Thyroid gland (tissue), 4 donors: ENCODE results near the gene PTPN6. TPM values are rescaled to one million over a fixed set of nuclear protein-coding genes. Genes with fewer than 3 reads are reported as not detected.
A peak's percentile ranks its signal among the peaks of the same experiment; 100 is the strongest.

Source experiments
- DNase-seq, 2 donors: peaks; one replicate each; pipeline ENCODE4 v3.0.0-alpha.2; 2019
- H3K27ac ChIP-seq, 3 donors: fragments of 200-600 bp; sonication (generic); 1 replicate in 2 of 3; 2 replicates in 1 of 3; pipeline ENCODE4 v1.5.1; 2016 to 2019; ENCODE audit warnings: mild to moderate bottlenecking in 1 of 3, moderate library complexity in 1 of 3
- H3K27me3 ChIP-seq: fragments of 200-600 bp; sonication (generic); one replicate; pipeline ENCODE4 v1.5.1; 2019
- H3K36me3 ChIP-seq, 2 donors: fragments of 200-600 bp; sonication (generic); one replicate each; pipeline ENCODE4 v1.5.1; 2016 to 2019
- H3K4me1 ChIP-seq, 2 donors: fragments of 200-600 bp; sonication (generic); one replicate each; pipeline ENCODE4 v1.5.1; 2017 to 2019
- H3K4me3 ChIP-seq, 3 donors: fragments of 200-600 bp; sonication (generic); replicated peaks in 1 of 3; 1 replicate in 2 of 3; 2 replicates in 1 of 3; pipeline ENCODE4 v1.5.1; 2016; ENCODE audit warnings: mild to moderate bottlenecking in 1 of 3
- H3K9me3 ChIP-seq: fragments of 200-600 bp; sonication (generic); one replicate; pipeline ENCODE4 v1.5.1; 2017
- CTCF ChIP-seq, 6 experiments: fragments of 200-600 bp in 3 of 6; fragments of 450-650 bp in 3 of 6; sonication (generic) in 3 of 6; IDR thresholded peaks; one replicate each; pipeline ENCODE4 v1.5.1; 2016 to 2019; ENCODE audit warnings: antibody characterized with exemption in 6 of 6, mild to moderate bottlenecking in 2 of 6, inconsistent platforms in 1 of 6, moderate library complexity in 1 of 6
- POLR2A ChIP-seq, 2 donors: fragments of 450-650 bp; IDR thresholded peaks; one replicate each; pipeline ENCODE4 v1.6.1; 2017; ENCODE audit warnings: antibody characterized with exemption in 2 of 2, mild to moderate bottlenecking in 2 of 2, moderate library complexity in 1 of 2
- intact Hi-C: fragments of 100-400 bp; cut with DNase I; formaldehyde crosslinking; loops from one replicate; pipeline ENCODE4 v1.15.1; 2023
- microRNA counts, 2 donors: library from miRNA; unstranded; fragments of <30 nt; microRNA quantifications; one replicate each; lab custom pipeline; 2016 to 2017
- microRNA-seq: library from miRNA; unstranded; fragments of <30 nt; microRNA quantifications from one replicate; pipeline ENCODE4, GENCODE V29; 2016
- small RNA-seq: library from RNA; depleted of rRNA; stranded (forward); fragments of <200 nt; gene quantifications from one replicate; pipeline ENCODE3, GENCODE V24; 2016
- total RNA-seq, 4 donors: library from RNA; depleted of rRNA; stranded (reverse); fragments of >200 nt; gene quantifications; one replicate each; pipeline ENCODE4 v1.2.3, GENCODE V29; 2016

PTPN6 gene
- total RNA-seq, 4 donors from 2014 or later = 21.7 to 32.3 (median 31.4) TPM

- Histone ChIP-seq H3K4me3 (no peak overlapping the region), H3K27me3 (no peaks in the 10 kb centered on the region), H3K36me3 (no peaks in the 10 kb centered on the region), H3K9me3 (no peaks in the 10 kb centered on the region), H3K4me1 (peaks cover 3 to 5% of the 10 kb centered on the region in 2 donors), H3K27ac (no peak overlapping the region)
- DNase-seq = no peak
- intact Hi-C loops = no loop called here
- TF ChIP-seq CTCF (IDR thresholded peaks at IDR 0.05) = no peak
- TF ChIP-seq POLR2A (IDR thresholded peaks at IDR 0.05) = no peak
Observed at GRCh38 chr12:7009512-7009911, 58.4 kb downstream of the PTPN6 start.

MicroRNAs encoded within 50 kb of the gene (microRNA counts, 767-probe panel; counts per million panel counts)
- microRNA hsa-miR-141-3p (lab: Ali Mortazavi, UCI) (3,968 to 7,606 counts per million in 2 donors), microRNA hsa-miR-200c-3p (lab: Ali Mortazavi, UCI) (4,397 to 8,239 counts per million in 2 donors)

Small RNA genes within 50 kb of the gene (microRNA-seq; reads per million reads assigned to microRNA genes)
- 1,573 reads per million, percentile 85 among the genes with 10 or more reads in this experiment for gene MIR141
- 65,129 reads per million, percentile 98 among the genes with 10 or more reads in this experiment for gene MIR200C

Small RNA genes within 50 kb of the gene (small RNA-seq; reads per million reads assigned to genes)
- gene MIR141 (22.7 reads per million, percentile 94 among the genes with 10 or more reads in this experiment), gene MIR200C (47.1 reads per million, percentile 95 among the genes with 10 or more reads in this experiment), gene RNU7-1 (not detected), gene SCARNA12 (not detected)

Other genes starting within 250 kb of the PTPN6 start
- 10 to 100 TPM; 44.5 to 86.7 (median 63.1) TPM for gene COPS7A, start 227.3 kb upstream of the PTPN6 start, total RNA-seq
- gene MLF2, start 198.2 kb upstream of the PTPN6 start, total RNA-seq = 100 to 1,000 TPM; 110 to 253 (median 196) TPM
- 100 to 1,000 TPM in 2 of 4 donors, 10 to 100 TPM in 2; 60.0 to 186 (median 103) TPM for gene PTMS, start 185.0 kb upstream of the PTPN6 start, total RNA-seq
- under 1 TPM in 1 of 4 donors, not detected in 3; 0.13 TPM for gene LAG3, start 178.8 kb upstream of the PTPN6 start, total RNA-seq
- gene CD4, start 161.8 kb upstream of the PTPN6 start, total RNA-seq = 1 to 10 TPM; 3.5 to 8.1 (median 3.9) TPM
- gene GPR162, start 129.5 kb upstream of the PTPN6 start, total RNA-seq = 1 to 10 TPM in 1 of 4 donors, under 1 TPM in 3; 0.34 to 1.1 (median 0.56) TPM
- gene P3H3, start 122.9 kb upstream of the PTPN6 start, total RNA-seq = 10 to 100 TPM; 13.6 to 27.9 (median 20.3) TPM
- 1 to 10 TPM in 3 of 4 donors, under 1 TPM in 1; 0.39 to 3.0 (median 2.1) TPM for gene GNB3, start 110.4 kb upstream of the PTPN6 start, total RNA-seq
- gene CDCA3, start 100.1 kb upstream of the PTPN6 start, total RNA-seq = 1 to 10 TPM in 2 of 4 donors, under 1 TPM in 2; 0.73 to 1.3 (median 0.90) TPM
- 10 to 100 TPM; 34.7 to 68.6 (median 58.9) TPM for gene USP5, start 99.2 kb upstream of the PTPN6 start, total RNA-seq
- gene TPI1, start 83.8 kb upstream of the PTPN6 start, total RNA-seq = 100 to 1,000 TPM; 363 to 700 (median 468) TPM
- gene SPSB2, start 78.1 kb upstream of the PTPN6 start, total RNA-seq = 10 to 100 TPM; 16.3 to 35.0 (median 25.6) TPM
- gene LRRC23, start 46.5 kb upstream of the PTPN6 start, total RNA-seq = 10 to 100 TPM in 3 of 4 donors, 1 to 10 TPM in 1; 8.7 to 16.4 (median 13.0) TPM
- 10 to 100 TPM; 13.0 to 25.3 (median 19.8) TPM for gene ENO2, start 36.8 kb upstream of the PTPN6 start, total RNA-seq
- 100 to 1,000 TPM in 1 of 4 donors, 10 to 100 TPM in 3; 53.3 to 100 (median 84.9) TPM for gene ATN1, start 23.4 kb upstream of the PTPN6 start, total RNA-seq
- gene RNU7-1, start 7.5 kb upstream of the PTPN6 start, total RNA-seq = not detected
- 100 to 1,000 TPM; 344 to 666 (median 383) TPM for gene C12orf57, start 7.3 kb upstream of the PTPN6 start, total RNA-seq
- 100 to 1,000 TPM; 153 to 284 (median 220) TPM for gene PHB2, start 19.3 kb downstream of the PTPN6 start, total RNA-seq
- gene EMG1, start 19.6 kb downstream of the PTPN6 start, total RNA-seq = 10 to 100 TPM; 19.9 to 53.1 (median 45.6) TPM
- gene LPCAT3, start 67.1 kb downstream of the PTPN6 start, total RNA-seq = 10 to 100 TPM; 45.1 to 68.4 (median 58.5) TPM
- 100 to 1,000 TPM; 137 to 470 (median 255) TPM for gene C1S, start 109.4 kb downstream of the PTPN6 start, total RNA-seq
- gene C1R, start 141.1 kb downstream of the PTPN6 start, total RNA-seq = 100 to 1,000 TPM; 132 to 545 (median 312) TPM
- gene C1RL, start 157.9 kb downstream of the PTPN6 start, total RNA-seq = 100 to 1,000 TPM in 1 of 4 donors, 10 to 100 TPM in 3; 39.2 to 153 (median 59.5) TPM
- gene RBP5, start 177.5 kb downstream of the PTPN6 start, total RNA-seq = 1 to 10 TPM in 2 of 4 donors, not detected in 2; 2.8 to 4.5 TPM
- gene CLSTN3, start 179.0 kb downstream of the PTPN6 start, total RNA-seq = 10 to 100 TPM; 18.0 to 53.4 (median 37.3) TPM
- gene PEX5, start 238.3 kb downstream of the PTPN6 start, total RNA-seq = 10 to 100 TPM; 28.5 to 37.6 (median 32.8) TPM